PC-9 (cell line): ENCODE data around the gene LIN7B.
"Not testable (repeated sequence)": the region's sequence is repeated elsewhere in the genome, so short reads cannot be mapped to it uniquely, and the experiment has no call there.

Experiments used
- CTCF ChIP-seq: fragments of 200-600 bp; sonication (generic); conservative IDR thresholded peaks from 2 replicates; pipeline ENCODE4 v1.6.1; 2017; ENCODE audit warnings: mixed run types, antibody characterized with exemption, mild to moderate bottlenecking, moderate library complexity
- EZH2 ChIP-seq: fragments of 200-600 bp; sonication (generic); IDR thresholded peaks from 2 replicates; pipeline ENCODE4 v1.8.0; 2017; ENCODE audit warnings: antibody characterized with exemption, low read depth

GRCh38 chr19:49123285-49123684, 9.1 kb downstream of the LIN7B start:
- TF ChIP-seq CTCF, EZH2: not testable (repeated sequence)
